GM12878 (cell line): ENCODE data around the gene VMP1. TPM values are rescaled to one million over a fixed set of nuclear protein-coding genes. Genes with fewer than 3 reads are reported as not detected.

Source experiments
- ATAC-seq: fragments of 200-7000 bp; cut with Tn5 transposase; 3 replicates; pipeline ENCODE4 v1.9.1; 2020; ENCODE audit warnings: mild to moderate bottlenecking, moderate library complexity
- BruUV-seq: library from RNA; stranded (reverse); fragments of 400-500 nt; replicated peaks from 2 replicates; lab custom pipeline; 2021; lab: Mats Ljungman, UMichigan
- CTCF ChIA-PET: fragments of 300-600 bp; sonication (Branson Sonifier 250); formaldehyde crosslinking; extraction: SDS; loops from one replicate; lab custom pipeline; 2021; ENCODE audit warnings: inconsistent platforms; lab: Yijun Ruan, JAX
- POLR2A ChIA-PET: fragments of 350-600 bp; formaldehyde crosslinking; extraction: SDS; loops from one replicate; lab custom pipeline; 2021; ENCODE audit warnings: inconsistent platforms; lab: Charles Lee
- RAD21 ChIA-PET: fragments of 300-600 bp; sonication (Branson Sonifier 250); formaldehyde crosslinking; loops from one replicate; lab custom pipeline; 2023; ENCODE audit warnings: antibody characterized with exemption; ENCODE audit not compliant: unreplicated experiment; lab: Charles Lee
- SMC1A ChIA-PET: fragments of 300-600 bp; sonication (Branson Sonifier 250); formaldehyde crosslinking; loops from one replicate; lab custom pipeline; 2023; ENCODE audit not compliant: unreplicated experiment, uncharacterized antibody; lab: Charles Lee
- DNase-seq: peaks from one replicate; pipeline ENCODE4 v3.0.0-alpha.2; 2011; ENCODE audit warnings: low read depth, low spot score
- FAIRE-seq: peaks from 3 replicates; lab custom pipeline; 2011; peaks lifted over from hg19 to GRCh38; lab: Jason Lieb, UNC
- H2AFZ ChIP-seq: 2 replicates; pipeline ENCODE4 v1.6.0; 2011; ENCODE audit warnings: low read depth, low read length, control low read depth; ENCODE audit not compliant: control insufficient read depth
- H3K27ac ChIP-seq: 2 replicates; pipeline ENCODE4 v1.5.1; 2011; ENCODE audit warnings: control low read depth; ENCODE audit not compliant: control insufficient read depth, insufficient read depth
- H3K27me3 ChIP-seq, 2 experiments: replicated peaks in 1 of 2; 2 replicates each; pipeline versions ENCODE4 v1.6.0 to v1.6.1; 2011; ENCODE audit warnings: low read length in 1 of 2; ENCODE audit not compliant: control insufficient read depth in 2 of 2, insufficient read depth in 2 of 2
- H3K36me3 ChIP-seq, 2 experiments: 2 replicates each; pipeline ENCODE4 v1.5.1; 2011; ENCODE audit warnings: low read length in 1 of 2; ENCODE audit not compliant: control insufficient read depth in 2 of 2, insufficient read depth in 2 of 2
- H3K4me1 ChIP-seq: 2 replicates; pipeline ENCODE4 v1.6.1; 2011; ENCODE audit warnings: mild to moderate bottlenecking, low read length, moderate library complexity, mixed read lengths; ENCODE audit not compliant: control insufficient read depth, insufficient read depth
- H3K4me2 ChIP-seq: 2 replicates; pipeline ENCODE4 v1.6.0; 2011; ENCODE audit warnings: control low read depth; ENCODE audit not compliant: control insufficient read depth, insufficient read depth
- H3K4me3 ChIP-seq: fragments of 200-600 bp; sonication (generic); 2 replicates; pipeline ENCODE4 v1.5.1; 2016
- H3K79me2 ChIP-seq: 2 replicates; pipeline ENCODE4 v1.6.0; 2011; ENCODE audit warnings: low read length; ENCODE audit not compliant: control insufficient read depth, insufficient read depth
- H3K9ac ChIP-seq: 2 replicates; pipeline ENCODE4 v1.8.0; 2011; ENCODE audit warnings: low read length, control low read depth, mixed read lengths; ENCODE audit not compliant: control insufficient read depth, insufficient read depth
- H3K9me3 ChIP-seq: replicated peaks from 3 replicates; pipeline ENCODE4 v1.5.1; 2011; ENCODE audit warnings: mild to moderate bottlenecking, low read length; ENCODE audit not compliant: control insufficient read depth, insufficient read depth
- H4K20me1 ChIP-seq: 2 replicates; pipeline ENCODE4 v1.6.0; 2011; ENCODE audit not compliant: control insufficient read depth, insufficient read depth
- ATF7 ChIP-seq: fragments of 450-650 bp; IDR thresholded peaks from 2 replicates; pipeline ENCODE4 v1.6.1; 2016; ENCODE audit warnings: low read depth, mild to moderate bottlenecking
- ETV6 ChIP-seq, 2 experiments: fragments of 450-650 bp in 1 of 2; IDR thresholded peaks in 1 of 2; conservative IDR thresholded peaks in 1 of 2; 2 replicates each; pipeline ENCODE4 v1.6.1; 2014; ENCODE audit warnings: antibody characterized with exemption in 1 of 2, borderline replicate concordance in 1 of 2, low read depth in 1 of 2, mild to moderate bottlenecking in 1 of 2, moderate library complexity in 1 of 2
- IKZF2 ChIP-seq, 2 experiments: fragments of 450-650 bp; IDR thresholded peaks; 2 replicates each; pipeline ENCODE4 v1.6.1; 2017; ENCODE audit warnings: mild to moderate bottlenecking in 2 of 2, moderate library complexity in 2 of 2
- MTA2 ChIP-seq: fragments of 450-650 bp; IDR thresholded peaks from 2 replicates; pipeline ENCODE4 v1.6.1; 2016; ENCODE audit warnings: low read depth, mild to moderate bottlenecking, moderate library complexity
- NFIC ChIP-seq: IDR thresholded peaks from 2 replicates; pipeline ENCODE4 v1.6.1; 2012; ENCODE audit warnings: low read depth, mild to moderate bottlenecking, inconsistent platforms, low read length, moderate library complexity
- RUNX3 ChIP-seq: IDR thresholded peaks from 2 replicates; pipeline ENCODE4 v1.6.1; 2012; ENCODE audit warnings: low read length, inconsistent platforms
- YY1 ChIP-seq: IDR thresholded peaks from 2 replicates; pipeline ENCODE4 v1.6.1; 2011; ENCODE audit warnings: low read depth, mild to moderate bottlenecking, low read length
- WGBS: methylation state at CpG from one replicate; pipeline ENCODE4 v1.1.6; 2016; ENCODE audit warnings: low lambda C conversion rate; ENCODE audit not compliant: insufficient replicate concordance, insufficient coverage; ENCODE audit errors: missing lambda C conversion rate; 5-methylcytosine and 5-hydroxymethylcytosine counted together
- in situ Hi-C: fragments of 300-500 bp; cut with MboI; formaldehyde crosslinking; loops from 9 replicates; pipeline ENCODE4 v1.14.3; 2018; ENCODE audit warnings: mixed read lengths
- intact Hi-C: fragments of 100-400 bp; cut with micrococcal nuclease; formaldehyde crosslinking; loops from one replicate; pipeline ENCODE4 v1.14.2; 2022; ENCODE audit not compliant: unreplicated experiment
- polyA plus RNA-seq, 11 experiments: library from polyadenylated mRNA; depleted of rRNA in 4 of 11; unstranded in 6 of 11; stranded (reverse) in 5 of 11; fragments of >200 nt; fragmentation: Nextera tagmentation in 4 of 11; fragmentation: Illumina TruSeq in 1 of 11; extraction: Ambion mirVana in 4 of 11; extraction: Trizol in 1 of 11; gene quantifications; 1 replicate in 1 of 11; 2 replicates in 10 of 11; pipeline versions ENCODE4 v1.2.1 to v1.2.3, GENCODE V29; 2011 to 2016; ENCODE audit warnings: inconsistent platforms in 2 of 11, missing spikeins in 2 of 11, low read depth in 1 of 11
- total RNA-seq, 4 experiments: library from RNA; depleted of rRNA in 3 of 4; stranded (reverse); fragments of >200 nt in 3 of 4; fragmentation: Illumina TruSeq in 1 of 4; extraction: Trizol in 1 of 4; gene quantifications; 2 replicates each; pipeline versions ENCODE4 v1.2.1 to v1.2.3, GENCODE V29; 2013 to 2021
- TF ChIP-seq, protein P1 (sequence below): fragments of 450-650 bp; IDR thresholded peaks from 2 replicates; pipeline ENCODE4 v1.6.1; 2017; ENCODE audit warnings: low read depth, mild to moderate bottlenecking, moderate library complexity
- TF ChIP-seq, protein P2 (sequence below): fragments of 450-650 bp; conservative IDR thresholded peaks from 2 replicates; pipeline ENCODE4 v1.6.1; 2017; ENCODE audit warnings: mild to moderate bottlenecking, moderate library complexity
- TF ChIP-seq, protein P3 (sequence below): fragments of 450-650 bp; formaldehyde crosslinking; IDR thresholded peaks from 2 replicates; pipeline ENCODE4 v1.4.0; 2020; ENCODE audit warnings: mild to moderate bottlenecking, moderate library complexity
- TF ChIP-seq, protein P4 (sequence below): fragments of 150-350 bp; IDR thresholded peaks from 2 replicates; pipeline ENCODE4 v1.6.1; 2014; ENCODE audit warnings: mild to moderate bottlenecking, low read depth, low read length

The VMP1 gene
- total and polyA plus RNA-seq, 10 of the 15 experiments (the other 5 are each of a cell fraction or from before 2014, with no cell fraction given) = 88.4 to 199 (median 132) TPM

DNA sequence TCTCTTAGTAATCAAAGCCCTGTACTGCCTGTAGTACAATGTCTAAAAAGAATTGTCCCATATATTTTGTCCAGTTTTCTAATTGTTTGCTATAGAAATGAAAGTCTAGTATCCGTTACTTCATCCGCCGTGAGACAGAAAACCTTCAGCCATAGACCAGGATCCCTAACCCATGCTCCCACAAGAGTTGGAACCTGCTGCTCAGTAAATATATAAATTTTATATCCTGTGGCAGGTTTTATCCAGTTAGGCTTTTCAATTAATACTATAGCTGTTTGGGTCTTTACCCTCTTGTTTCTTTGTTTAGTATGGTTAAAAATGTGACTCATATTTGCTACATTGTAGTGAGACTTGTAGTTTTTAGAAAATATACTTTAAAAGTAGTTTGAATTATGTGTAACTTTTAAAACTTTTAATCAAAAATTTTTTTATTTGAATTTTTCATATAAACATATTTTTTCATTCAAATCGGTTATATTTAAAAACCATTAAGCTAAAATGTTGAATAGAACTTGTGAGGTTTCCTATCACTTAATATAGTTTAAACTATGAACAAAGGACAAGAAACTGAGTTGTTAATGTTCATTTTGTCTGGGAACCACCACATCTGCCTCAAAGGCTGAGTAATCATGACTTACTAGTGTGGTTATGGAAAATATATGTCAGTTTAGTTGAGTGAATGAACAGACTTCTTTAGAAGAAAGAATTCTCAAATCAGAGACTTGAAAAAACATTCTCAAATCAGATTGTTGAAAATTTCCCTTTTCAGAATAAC is 54.8 kb downstream of the VMP1 start:
- ATAC-seq = peak; percentile 85
- in situ Hi-C loops (no loop called here), intact Hi-C loops (no loop called here)
- Histone ChIP-seq H3K4me1 (peaks cover 4% of the 10 kb centered on the region; the same call in 1 of the 2 replicates), H2AFZ (no peak overlapping the region), H3K4me2 (no peak overlapping the region), H3K9ac (no peak overlapping the region), H3K27ac (peak overlapping the region; percentile 47), H3K9me3 (no peaks in the 10 kb centered on the region; the same call in 1 of the 3 replicates), H4K20me1 (no peaks in the 10 kb centered on the region), H3K27me3 (no peaks in the 10 kb centered on the region), H3K79me2 (no peaks in the 10 kb centered on the region), H3K36me3 (peaks cover 2 to 6% of the 10 kb centered on the region in 2 experiments; a peak in 1 of 4 replicates), H3K4me3 (no peak overlapping the region)
- WGBS = 94% methylated on average over 4 of the region's 4 CpGs
- ChIA-PET POLR2A (interaction anchor here (0.5 to 4.0 kb wide), 14 partner anchors 10 to 85 kb away, joined by 3 to 19 read pairs (median 4); no protein-coding TSS in a partner anchor), SMC1A (interaction anchor here (0.6 to 5.6 kb wide), 18 partner anchors 9 to 152 kb away, joined by 3 to 74 read pairs (median 5); no protein-coding TSS in a partner anchor), CTCF (interaction anchor here (0.6 to 4.9 kb wide), 11 partner anchors 9 to 98 kb away, joined by 3 to 42 read pairs (median 7); no protein-coding TSS in a partner anchor), RAD21 (interaction anchor here (0.7 to 5.6 kb wide), 10 partner anchors 9 to 129 kb away, joined by 3 to 51 read pairs (median 16); no protein-coding TSS in a partner anchor)
- BruUV-seq = no TSS peak
- no peak for DNase-seq
- FAIRE-seq = no peak
- TF ChIP-seq, protein P1, sequence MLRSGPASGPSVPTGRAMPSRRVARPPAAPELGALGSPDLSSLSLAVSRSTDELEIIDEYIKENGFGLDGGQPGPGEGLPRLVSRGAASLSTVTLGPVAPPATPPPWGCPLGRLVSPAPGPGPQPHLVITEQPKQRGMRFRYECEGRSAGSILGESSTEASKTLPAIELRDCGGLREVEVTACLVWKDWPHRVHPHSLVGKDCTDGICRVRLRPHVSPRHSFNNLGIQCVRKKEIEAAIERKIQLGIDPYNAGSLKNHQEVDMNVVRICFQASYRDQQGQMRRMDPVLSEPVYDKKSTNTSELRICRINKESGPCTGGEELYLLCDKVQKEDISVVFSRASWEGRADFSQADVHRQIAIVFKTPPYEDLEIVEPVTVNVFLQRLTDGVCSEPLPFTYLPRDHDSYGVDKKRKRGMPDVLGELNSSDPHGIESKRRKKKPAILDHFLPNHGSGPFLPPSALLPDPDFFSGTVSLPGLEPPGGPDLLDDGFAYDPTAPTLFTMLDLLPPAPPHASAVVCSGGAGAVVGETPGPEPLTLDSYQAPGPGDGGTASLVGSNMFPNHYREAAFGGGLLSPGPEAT = 0 out of 2 replicates have a peak, but pooled peaks have one; percentile 63
- TF ChIP-seq, protein P2, sequence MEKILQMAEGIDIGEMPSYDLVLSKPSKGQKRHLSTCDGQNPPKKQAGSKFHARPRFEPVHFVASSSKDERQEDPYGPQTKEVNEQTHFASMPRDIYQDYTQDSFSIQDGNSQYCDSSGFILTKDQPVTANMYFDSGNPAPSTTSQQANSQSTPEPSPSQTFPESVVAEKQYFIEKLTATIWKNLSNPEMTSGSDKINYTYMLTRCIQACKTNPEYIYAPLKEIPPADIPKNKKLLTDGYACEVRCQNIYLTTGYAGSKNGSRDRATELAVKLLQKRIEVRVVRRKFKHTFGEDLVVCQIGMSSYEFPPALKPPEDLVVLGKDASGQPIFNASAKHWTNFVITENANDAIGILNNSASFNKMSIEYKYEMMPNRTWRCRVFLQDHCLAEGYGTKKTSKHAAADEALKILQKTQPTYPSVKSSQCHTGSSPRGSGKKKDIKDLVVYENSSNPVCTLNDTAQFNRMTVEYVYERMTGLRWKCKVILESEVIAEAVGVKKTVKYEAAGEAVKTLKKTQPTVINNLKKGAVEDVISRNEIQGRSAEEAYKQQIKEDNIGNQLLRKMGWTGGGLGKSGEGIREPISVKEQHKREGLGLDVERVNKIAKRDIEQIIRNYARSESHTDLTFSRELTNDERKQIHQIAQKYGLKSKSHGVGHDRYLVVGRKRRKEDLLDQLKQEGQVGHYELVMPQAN = no peak
- TF ChIP-seq, protein P3, sequence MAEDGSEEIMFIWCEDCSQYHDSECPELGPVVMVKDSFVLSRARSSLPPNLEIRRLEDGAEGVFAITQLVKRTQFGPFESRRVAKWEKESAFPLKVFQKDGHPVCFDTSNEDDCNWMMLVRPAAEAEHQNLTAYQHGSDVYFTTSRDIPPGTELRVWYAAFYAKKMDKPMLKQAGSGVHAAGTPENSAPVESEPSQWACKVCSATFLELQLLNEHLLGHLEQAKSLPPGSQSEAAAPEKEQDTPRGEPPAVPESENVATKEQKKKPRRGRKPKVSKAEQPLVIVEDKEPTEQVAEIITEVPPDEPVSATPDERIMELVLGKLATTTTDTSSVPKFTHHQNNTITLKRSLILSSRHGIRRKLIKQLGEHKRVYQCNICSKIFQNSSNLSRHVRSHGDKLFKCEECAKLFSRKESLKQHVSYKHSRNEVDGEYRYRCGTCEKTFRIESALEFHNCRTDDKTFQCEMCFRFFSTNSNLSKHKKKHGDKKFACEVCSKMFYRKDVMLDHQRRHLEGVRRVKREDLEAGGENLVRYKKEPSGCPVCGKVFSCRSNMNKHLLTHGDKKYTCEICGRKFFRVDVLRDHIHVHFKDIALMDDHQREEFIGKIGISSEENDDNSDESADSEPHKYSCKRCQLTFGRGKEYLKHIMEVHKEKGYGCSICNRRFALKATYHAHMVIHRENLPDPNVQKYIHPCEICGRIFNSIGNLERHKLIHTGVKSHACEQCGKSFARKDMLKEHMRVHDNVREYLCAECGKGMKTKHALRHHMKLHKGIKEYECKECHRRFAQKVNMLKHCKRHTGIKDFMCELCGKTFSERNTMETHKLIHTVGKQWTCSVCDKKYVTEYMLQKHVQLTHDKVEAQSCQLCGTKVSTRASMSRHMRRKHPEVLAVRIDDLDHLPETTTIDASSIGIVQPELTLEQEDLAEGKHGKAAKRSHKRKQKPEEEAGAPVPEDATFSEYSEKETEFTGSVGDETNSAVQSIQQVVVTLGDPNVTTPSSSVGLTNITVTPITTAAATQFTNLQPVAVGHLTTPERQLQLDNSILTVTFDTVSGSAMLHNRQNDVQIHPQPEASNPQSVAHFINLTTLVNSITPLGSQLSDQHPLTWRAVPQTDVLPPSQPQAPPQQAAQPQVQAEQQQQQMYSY = no peak
- TF ChIP-seq NFIC (peak; percentile 60; the same call in 1 of the 2 replicates), ETV6 (conservative IDR thresholded peaks at IDR 0.05 in 1 of 2, IDR thresholded peaks at IDR 0.05 in 1 of 2; ENCODE audit: borderline replicate concordance in 1 of 2, low read depth in 1 of 2) (no peak), IKZF2 (IDR thresholded peaks at IDR 0.05) (peak in 1 of 2 experiments; percentile 35; a peak in 2 of 4 replicates), MTA2 (0 out of 2 replicates have a peak, but pooled peaks have one; percentile 19), ATF7 (peak; percentile 68), RUNX3 (peak; percentile 77; the same call in 1 of the 2 replicates), YY1 (no peak)
- TF ChIP-seq, protein P4, sequence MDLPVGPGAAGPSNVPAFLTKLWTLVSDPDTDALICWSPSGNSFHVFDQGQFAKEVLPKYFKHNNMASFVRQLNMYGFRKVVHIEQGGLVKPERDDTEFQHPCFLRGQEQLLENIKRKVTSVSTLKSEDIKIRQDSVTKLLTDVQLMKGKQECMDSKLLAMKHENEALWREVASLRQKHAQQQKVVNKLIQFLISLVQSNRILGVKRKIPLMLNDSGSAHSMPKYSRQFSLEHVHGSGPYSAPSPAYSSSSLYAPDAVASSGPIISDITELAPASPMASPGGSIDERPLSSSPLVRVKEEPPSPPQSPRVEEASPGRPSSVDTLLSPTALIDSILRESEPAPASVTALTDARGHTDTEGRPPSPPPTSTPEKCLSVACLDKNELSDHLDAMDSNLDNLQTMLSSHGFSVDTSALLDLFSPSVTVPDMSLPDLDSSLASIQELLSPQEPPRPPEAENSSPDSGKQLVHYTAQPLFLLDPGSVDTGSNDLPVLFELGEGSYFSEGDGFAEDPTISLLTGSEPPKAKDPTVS = no peak
